ENCODE measurements around the gene C15orf40. TPM values are rescaled to one million over a fixed set of nuclear protein-coding genes. Genes with fewer than 3 reads are reported as not detected.

Gene C15orf40
- total and polyA plus RNA-seq, 9 of the 15 experiments (the other 6 are each of a cell fraction or from before 2014, with no cell fraction given), result 15.9 to 52.0 (median 27.0) TPM

DNA sequence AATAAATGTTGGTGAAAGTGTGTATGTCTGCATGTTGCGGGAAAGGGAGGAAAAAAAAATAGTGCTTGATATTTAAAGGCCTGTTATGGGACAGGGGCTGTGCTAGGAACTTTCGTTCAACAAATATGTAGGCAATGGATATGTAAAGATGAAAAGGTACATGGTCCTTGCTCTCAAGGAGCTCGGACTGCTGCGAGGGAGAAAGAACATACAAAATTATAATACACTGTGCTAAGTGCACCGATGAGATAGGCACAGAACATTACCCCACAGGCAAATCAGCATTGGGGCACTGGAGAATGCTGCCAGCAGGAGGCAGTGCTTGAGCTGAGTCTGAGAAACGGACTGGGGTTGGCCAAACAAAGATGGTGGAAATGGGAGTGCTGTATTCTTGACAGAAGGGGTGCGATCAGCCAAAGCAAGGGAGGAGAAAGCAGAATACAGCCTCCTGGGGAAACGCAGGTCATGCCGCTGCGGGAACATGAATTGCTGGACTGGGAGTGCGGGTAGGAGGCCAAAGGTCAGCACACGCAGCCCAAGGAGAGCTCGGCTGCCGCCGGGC is 649 bp downstream of the C15orf40 start (continued):
- TF ChIP-seq SNAPC5 (CRISPR knock-in tag; IDR thresholded peaks at IDR 0.05), result no peak
- TF ChIP-seq ZNF766 (CRISPR knock-in tag; conservative IDR thresholded peaks at IDR 0.05), result no peak
- TF ChIP-seq, protein P1, sequence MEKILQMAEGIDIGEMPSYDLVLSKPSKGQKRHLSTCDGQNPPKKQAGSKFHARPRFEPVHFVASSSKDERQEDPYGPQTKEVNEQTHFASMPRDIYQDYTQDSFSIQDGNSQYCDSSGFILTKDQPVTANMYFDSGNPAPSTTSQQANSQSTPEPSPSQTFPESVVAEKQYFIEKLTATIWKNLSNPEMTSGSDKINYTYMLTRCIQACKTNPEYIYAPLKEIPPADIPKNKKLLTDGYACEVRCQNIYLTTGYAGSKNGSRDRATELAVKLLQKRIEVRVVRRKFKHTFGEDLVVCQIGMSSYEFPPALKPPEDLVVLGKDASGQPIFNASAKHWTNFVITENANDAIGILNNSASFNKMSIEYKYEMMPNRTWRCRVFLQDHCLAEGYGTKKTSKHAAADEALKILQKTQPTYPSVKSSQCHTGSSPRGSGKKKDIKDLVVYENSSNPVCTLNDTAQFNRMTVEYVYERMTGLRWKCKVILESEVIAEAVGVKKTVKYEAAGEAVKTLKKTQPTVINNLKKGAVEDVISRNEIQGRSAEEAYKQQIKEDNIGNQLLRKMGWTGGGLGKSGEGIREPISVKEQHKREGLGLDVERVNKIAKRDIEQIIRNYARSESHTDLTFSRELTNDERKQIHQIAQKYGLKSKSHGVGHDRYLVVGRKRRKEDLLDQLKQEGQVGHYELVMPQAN (IDR thresholded peaks at IDR 0.05; ENCODE audit: borderline replicate concordance), result peak; percentile 42; the same call in 1 of the 2 replicates
- TF ChIP-seq TEAD4 (IDR thresholded peaks at IDR 0.05; ENCODE audit: low read length), result peak; percentile 62
- TF ChIP-seq TEAD4 (CRISPR knock-in tag; IDR thresholded peaks at IDR 0.05; ENCODE audit: borderline replicate concordance), result no peak
- TF ChIP-seq BACH1 (tag; IDR thresholded peaks at IDR 0.05), result no peak
- 0 out of 2 replicates have a peak, but pooled peaks have one; percentile 50 for TF ChIP-seq NBN (IDR thresholded peaks at IDR 0.05; ENCODE audit: low read depth)
- TF ChIP-seq, protein P2, sequence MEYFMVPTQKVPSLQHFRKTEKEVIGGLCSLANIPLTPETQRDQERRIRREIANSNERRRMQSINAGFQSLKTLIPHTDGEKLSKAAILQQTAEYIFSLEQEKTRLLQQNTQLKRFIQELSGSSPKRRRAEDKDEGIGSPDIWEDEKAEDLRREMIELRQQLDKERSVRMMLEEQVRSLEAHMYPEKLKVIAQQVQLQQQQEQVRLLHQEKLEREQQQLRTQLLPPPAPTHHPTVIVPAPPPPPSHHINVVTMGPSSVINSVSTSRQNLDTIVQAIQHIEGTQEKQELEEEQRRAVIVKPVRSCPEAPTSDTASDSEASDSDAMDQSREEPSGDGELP (CRISPR knock-in tag; IDR thresholded peaks at IDR 0.05; ENCODE audit: borderline replicate concordance), result no peak
- TF ChIP-seq, protein P3, sequence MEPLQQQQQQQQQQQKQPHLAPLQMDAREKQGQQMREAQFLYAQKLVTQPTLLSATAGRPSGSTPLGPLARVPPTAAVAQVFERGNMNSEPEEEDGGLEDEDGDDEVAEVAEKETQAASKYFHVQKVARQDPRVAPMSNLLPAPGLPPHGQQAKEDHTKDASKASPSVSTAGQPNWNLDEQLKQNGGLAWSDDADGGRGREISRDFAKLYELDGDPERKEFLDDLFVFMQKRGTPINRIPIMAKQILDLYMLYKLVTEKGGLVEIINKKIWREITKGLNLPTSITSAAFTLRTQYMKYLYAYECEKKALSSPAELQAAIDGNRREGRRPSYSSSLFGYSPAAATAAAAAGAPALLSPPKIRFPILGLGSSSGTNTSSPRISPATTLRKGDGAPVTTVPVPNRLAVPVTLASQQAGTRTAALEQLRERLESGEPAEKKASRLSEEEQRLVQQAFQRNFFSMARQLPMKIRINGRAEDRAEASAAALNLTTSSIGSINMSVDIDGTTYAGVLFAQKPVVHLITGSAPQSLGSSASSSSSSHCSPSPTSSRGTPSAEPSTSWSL (CRISPR knock-in tag; IDR thresholded peaks at IDR 0.05; ENCODE audit: borderline replicate concordance), result no peak
- TF ChIP-seq ZNF133 (CRISPR knock-in tag; IDR thresholded peaks at IDR 0.05), result no peak
- no peak for TF ChIP-seq MCM7 (IDR thresholded peaks at IDR 0.05)
- TF ChIP-seq ZNF431 (CRISPR knock-in tag; IDR thresholded peaks at IDR 0.05), result no peak
- 0 out of 2 replicates have a peak, but pooled peaks have one; percentile 13 for TF ChIP-seq CEBPB (tag; IDR thresholded peaks at IDR 0.05)
- no peak for TF ChIP-seq MAFF (IDR thresholded peaks at IDR 0.05; ENCODE audit: low read length)
- no peak for TF ChIP-seq ZNF444 (CRISPR knock-in tag; IDR thresholded peaks at IDR 0.05)
- TF ChIP-seq GTF2F1 (IDR thresholded peaks at IDR 0.05; ENCODE audit: low read depth, low read length), result 0 out of 2 replicates have a peak, but pooled peaks have one; percentile 33
- TF ChIP-seq HMG20B (CRISPR knock-in tag; IDR thresholded peaks at IDR 0.05), result no peak
- TF ChIP-seq, protein P4, sequence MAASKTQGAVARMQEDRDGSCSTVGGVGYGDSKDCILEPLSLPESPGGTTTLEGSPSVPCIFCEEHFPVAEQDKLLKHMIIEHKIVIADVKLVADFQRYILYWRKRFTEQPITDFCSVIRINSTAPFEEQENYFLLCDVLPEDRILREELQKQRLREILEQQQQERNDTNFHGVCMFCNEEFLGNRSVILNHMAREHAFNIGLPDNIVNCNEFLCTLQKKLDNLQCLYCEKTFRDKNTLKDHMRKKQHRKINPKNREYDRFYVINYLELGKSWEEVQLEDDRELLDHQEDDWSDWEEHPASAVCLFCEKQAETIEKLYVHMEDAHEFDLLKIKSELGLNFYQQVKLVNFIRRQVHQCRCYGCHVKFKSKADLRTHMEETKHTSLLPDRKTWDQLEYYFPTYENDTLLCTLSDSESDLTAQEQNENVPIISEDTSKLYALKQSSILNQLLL (CRISPR knock-in tag; IDR thresholded peaks at IDR 0.05; ENCODE audit: borderline replicate concordance), result no peak
- no peak for TF ChIP-seq CAMTA2 (CRISPR knock-in tag; conservative IDR thresholded peaks at IDR 0.05)
- TF ChIP-seq NR4A1 (CRISPR knock-in tag; IDR thresholded peaks at IDR 0.05), result no peak
- TF ChIP-seq NR4A1 (tag; IDR thresholded peaks at IDR 0.05), result 0 out of 2 replicates have a peak, but pooled peaks have one; percentile 49
- 0 out of 2 replicates have a peak, but pooled peaks have one; percentile 56 for TF ChIP-seq ZBTB33 (CRISPR knock-in tag; IDR thresholded peaks at IDR 0.05)

Data from K562 (cell line).